ENCODE data around the gene SPDYA.

Gene SPDYA

DNA sequence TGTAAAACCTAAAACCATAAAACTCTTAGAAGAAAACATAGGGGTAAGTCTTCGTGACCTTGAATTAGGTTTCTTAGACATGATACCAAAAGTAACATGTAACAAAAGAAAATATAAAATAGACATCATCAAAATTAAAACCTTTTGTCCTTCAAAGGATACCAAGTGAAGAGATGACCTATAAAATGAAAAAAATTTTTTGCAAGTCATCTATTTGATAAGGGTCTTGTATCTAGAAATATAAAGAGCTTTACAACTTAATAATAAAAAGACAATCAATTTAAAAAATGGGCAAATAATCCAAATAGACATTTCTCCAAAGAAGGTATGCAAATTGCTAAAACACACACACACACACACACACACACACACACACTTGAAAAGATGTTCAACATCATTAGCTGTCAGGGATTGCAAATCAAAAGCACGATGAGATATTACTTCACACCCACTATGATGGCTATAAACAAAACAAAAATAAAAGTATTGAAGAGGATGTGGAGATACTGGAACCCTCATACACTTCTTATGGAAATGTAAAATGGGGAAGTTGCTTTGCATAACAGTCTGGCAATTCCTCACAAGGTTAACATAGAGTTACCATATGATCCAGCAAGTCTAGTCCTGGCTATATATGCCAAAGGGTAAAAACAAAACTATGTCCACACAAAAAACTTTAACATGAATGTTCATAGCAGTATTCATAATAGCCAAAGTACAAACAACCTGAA lies 23.3 kb downstream of the SPDYA start:
- H3K79me2 ChIP-seq: no peaks in the 10 kb centered on the region
- H3K36me3 ChIP-seq (ENCODE audit: control insufficient read depth, insufficient read depth, low read length): no peaks in the 10 kb centered on the region
- no peak overlapping the region for H3K4me3 ChIP-seq (ENCODE audit: low read depth, low read length)
- no peaks in the 10 kb centered on the region for H3K27me3 ChIP-seq (ENCODE audit: control insufficient read depth, insufficient read depth, low read length)
- no peak overlapping the region for H3K27ac ChIP-seq
- no peak overlapping the region for H2AFZ ChIP-seq
- no peak overlapping the region for H3K4me2 ChIP-seq (ENCODE audit: low read length)
- TF ChIP-seq, protein P1, sequence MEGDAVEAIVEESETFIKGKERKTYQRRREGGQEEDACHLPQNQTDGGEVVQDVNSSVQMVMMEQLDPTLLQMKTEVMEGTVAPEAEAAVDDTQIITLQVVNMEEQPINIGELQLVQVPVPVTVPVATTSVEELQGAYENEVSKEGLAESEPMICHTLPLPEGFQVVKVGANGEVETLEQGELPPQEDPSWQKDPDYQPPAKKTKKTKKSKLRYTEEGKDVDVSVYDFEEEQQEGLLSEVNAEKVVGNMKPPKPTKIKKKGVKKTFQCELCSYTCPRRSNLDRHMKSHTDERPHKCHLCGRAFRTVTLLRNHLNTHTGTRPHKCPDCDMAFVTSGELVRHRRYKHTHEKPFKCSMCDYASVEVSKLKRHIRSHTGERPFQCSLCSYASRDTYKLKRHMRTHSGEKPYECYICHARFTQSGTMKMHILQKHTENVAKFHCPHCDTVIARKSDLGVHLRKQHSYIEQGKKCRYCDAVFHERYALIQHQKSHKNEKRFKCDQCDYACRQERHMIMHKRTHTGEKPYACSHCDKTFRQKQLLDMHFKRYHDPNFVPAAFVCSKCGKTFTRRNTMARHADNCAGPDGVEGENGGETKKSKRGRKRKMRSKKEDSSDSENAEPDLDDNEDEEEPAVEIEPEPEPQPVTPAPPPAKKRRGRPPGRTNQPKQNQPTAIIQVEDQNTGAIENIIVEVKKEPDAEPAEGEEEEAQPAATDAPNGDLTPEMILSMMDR (IDR thresholded peaks at IDR 0.05): no peak
- H3K9ac ChIP-seq: no peak overlapping the region
- H3K9me3 ChIP-seq (ENCODE audit: control insufficient read depth, low read length): no peaks in the 10 kb centered on the region
- H3K4me1 ChIP-seq: no peaks in the 10 kb centered on the region

DNA sequence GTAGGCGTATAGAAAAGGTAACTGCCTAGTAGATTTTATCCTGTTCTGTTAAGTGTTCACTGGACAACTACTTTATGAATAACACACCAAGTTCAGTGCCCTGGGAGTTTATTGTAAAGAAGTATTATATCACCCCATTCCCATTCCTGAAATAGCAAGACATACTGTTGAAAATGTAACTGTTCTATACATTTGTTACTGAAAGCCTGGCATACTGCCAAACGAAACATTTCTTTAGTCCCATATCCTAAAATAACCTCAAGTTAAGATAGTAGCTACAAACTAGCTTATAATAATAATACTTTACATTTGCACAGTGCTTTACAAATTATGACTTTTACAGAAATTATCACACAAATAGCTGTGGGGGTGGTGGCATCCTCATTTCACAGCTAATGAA lies 25.1 kb downstream of the SPDYA start:
- Histone ChIP-seq H3K79me2 (no peaks in the 10 kb centered on the region), H3K4me1 (no peaks in the 10 kb centered on the region), H3K4me2 (ENCODE audit: low read length) (no peak overlapping the region), H3K27me3 (ENCODE audit: control insufficient read depth, insufficient read depth, low read length) (no peaks in the 10 kb centered on the region), H3K4me3 (ENCODE audit: low read depth, low read length) (no peak overlapping the region), H3K36me3 (ENCODE audit: control insufficient read depth, insufficient read depth, low read length) (no peaks in the 10 kb centered on the region), H3K9ac (no peak overlapping the region), H3K27ac (no peak overlapping the region), H3K9me3 (ENCODE audit: control insufficient read depth, low read length) (no peaks in the 10 kb centered on the region), H2AFZ (no peak overlapping the region)
- TF ChIP-seq, protein P1 (IDR thresholded peaks at IDR 0.05): no peak

DNA sequence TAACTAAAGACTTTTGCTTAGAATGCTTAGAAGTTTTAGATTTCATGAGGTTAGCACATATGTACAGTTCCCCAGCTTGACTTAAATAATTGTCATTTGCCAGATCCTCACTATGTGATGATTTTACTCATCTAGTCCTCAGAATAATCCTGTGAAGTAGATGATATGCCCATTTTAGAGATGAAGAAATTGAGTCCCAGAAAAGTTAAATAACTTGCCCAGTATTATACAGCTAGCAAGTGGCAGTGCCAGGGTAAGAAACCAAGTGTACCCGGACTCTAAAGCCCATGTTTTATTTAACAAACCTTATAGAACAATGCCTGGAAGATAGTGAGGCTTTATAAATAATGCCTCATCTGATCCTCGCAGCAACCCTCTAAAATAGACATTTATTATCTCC lies 28.3 kb downstream of the SPDYA start:
- Histone ChIP-seq H3K27ac (no peak overlapping the region), H3K9me3 (ENCODE audit: control insufficient read depth, low read length) (no peaks in the 10 kb centered on the region)

DNA sequence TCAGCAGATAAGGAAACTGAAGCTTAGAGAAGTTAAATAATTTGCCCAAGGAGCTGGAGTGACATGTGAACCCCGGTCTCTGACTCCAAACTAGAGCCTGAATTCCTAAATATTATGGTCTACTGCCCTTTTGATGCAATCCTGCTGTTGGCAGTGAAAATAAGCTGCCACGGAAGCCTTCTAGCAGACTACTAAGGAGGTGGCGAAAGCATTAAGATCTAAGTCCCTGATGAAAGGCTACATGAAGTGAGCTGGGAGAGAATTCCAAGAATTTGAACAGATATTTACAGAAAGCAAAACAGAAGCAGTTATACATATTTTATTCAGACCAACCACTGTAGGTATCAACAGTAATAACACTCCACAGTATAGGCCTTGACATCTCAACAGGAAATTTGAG lies 31.4 kb downstream of the SPDYA start:
- no peaks in the 10 kb centered on the region for H3K27me3 ChIP-seq (ENCODE audit: control insufficient read depth, insufficient read depth, low read length)
- no peak overlapping the region for H3K4me3 ChIP-seq (ENCODE audit: low read depth, low read length)
- TF ChIP-seq, protein P1 (IDR thresholded peaks at IDR 0.05): no peak
- H3K79me2 ChIP-seq: no peaks in the 10 kb centered on the region
- no peak overlapping the region for H3K4me2 ChIP-seq (ENCODE audit: low read length)
- H3K27ac ChIP-seq: no peak overlapping the region
- H3K9ac ChIP-seq: no peak overlapping the region
- H3K9me3 ChIP-seq (ENCODE audit: control insufficient read depth, low read length): no peaks in the 10 kb centered on the region
- no peaks in the 10 kb centered on the region for H3K36me3 ChIP-seq (ENCODE audit: control insufficient read depth, insufficient read depth, low read length)
- H3K4me1 ChIP-seq: no peaks in the 10 kb centered on the region
- no peak overlapping the region for H2AFZ ChIP-seq

More for the DNA sequence above, 28.3 kb downstream of the SPDYA start:
- Histone ChIP-seq H3K27me3 (ENCODE audit: control insufficient read depth, insufficient read depth, low read length) (no peaks in the 10 kb centered on the region), H3K4me1 (no peaks in the 10 kb centered on the region), H3K36me3 (ENCODE audit: control insufficient read depth, insufficient read depth, low read length) (no peaks in the 10 kb centered on the region), H3K9ac (no peak overlapping the region), H3K4me2 (ENCODE audit: low read length) (no peak overlapping the region), H2AFZ (no peak overlapping the region), H3K4me3 (ENCODE audit: low read depth, low read length) (no peak overlapping the region), H3K79me2 (no peaks in the 10 kb centered on the region)
- TF ChIP-seq, protein P1 (IDR thresholded peaks at IDR 0.05): no peak

DNA sequence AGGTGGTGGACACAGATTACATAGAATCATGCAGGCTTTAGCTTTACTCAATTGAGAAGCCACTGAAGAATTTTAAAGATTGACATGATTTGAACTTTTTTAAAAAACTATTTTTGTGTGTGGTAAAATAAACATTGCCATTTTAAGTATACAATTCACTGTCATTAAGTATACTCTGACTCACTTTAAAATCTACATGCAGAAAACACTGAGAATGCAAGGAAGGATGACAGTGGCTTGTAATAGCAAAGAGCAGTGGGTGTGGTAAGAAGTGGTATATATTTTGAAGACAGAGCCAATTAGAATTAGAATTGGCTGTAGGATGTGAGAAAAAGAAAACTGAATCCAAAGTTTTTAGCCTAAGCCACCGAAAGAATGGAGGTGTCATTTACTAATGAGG lies 44.6 kb downstream of the SPDYA start:
- Histone ChIP-seq H3K4me1 (no peaks in the 10 kb centered on the region), H3K27ac (no peak overlapping the region), H3K36me3 (ENCODE audit: control insufficient read depth, insufficient read depth, low read length) (no peaks in the 10 kb centered on the region), H3K4me2 (ENCODE audit: low read length) (no peak overlapping the region), H3K9me3 (ENCODE audit: control insufficient read depth, low read length) (no peaks in the 10 kb centered on the region), H3K79me2 (no peaks in the 10 kb centered on the region), H3K9ac (no peak overlapping the region), H2AFZ (no peak overlapping the region), H3K4me3 (ENCODE audit: low read depth, low read length) (no peak overlapping the region), H3K27me3 (ENCODE audit: control insufficient read depth, insufficient read depth, low read length) (no peaks in the 10 kb centered on the region)
- TF ChIP-seq, protein P1 (IDR thresholded peaks at IDR 0.05): no peak
